ENCODE results near the gene SMARCC2. TPM values are rescaled to one million over a fixed set of nuclear protein-coding genes. Genes with fewer than 3 reads are reported as not detected.

Gene SMARCC2
- total and polyA plus RNA-seq, 9 of the 15 experiments (the other 6 are each of a cell fraction or from before 2014, with no cell fraction given) = 11.9 to 86.0 (median 36.6) TPM

DNA sequence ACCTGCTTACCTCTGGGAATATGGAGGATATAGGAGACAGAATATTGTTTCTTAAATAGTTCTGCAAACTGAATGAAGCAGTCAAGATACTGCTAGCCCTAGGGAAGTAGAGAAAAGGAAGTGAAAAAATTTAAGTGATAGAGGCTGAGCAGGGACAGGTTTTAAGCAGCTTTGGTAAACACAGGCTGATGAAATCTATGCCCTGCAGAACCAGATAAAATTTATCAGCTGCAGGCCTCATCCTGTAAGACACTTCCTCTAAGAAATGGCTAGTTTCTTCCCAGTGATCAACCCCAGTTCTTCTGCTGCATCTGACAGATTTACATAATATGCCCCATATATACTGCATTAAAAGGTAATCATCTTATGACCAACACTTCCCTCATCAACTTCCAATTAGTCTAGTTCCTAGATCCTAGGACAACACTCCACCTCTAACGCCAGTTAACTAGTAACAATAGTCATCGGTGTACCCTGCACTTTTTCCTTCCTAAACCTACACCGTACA lies 62.5 kb downstream of the SMARCC2 start (continued):
- TF ChIP-seq TFAM (CRISPR knock-in tag; conservative IDR thresholded peaks at IDR 0.05) (no peak), ZNF143 (CRISPR knock-in tag; IDR thresholded peaks at IDR 0.05) (no peak), ZBTB7A (IDR thresholded peaks at IDR 0.05; ENCODE audit: borderline replicate concordance, control insufficient read depth, low read depth, low read length) (no peak)
- TF ChIP-seq, protein P1, sequence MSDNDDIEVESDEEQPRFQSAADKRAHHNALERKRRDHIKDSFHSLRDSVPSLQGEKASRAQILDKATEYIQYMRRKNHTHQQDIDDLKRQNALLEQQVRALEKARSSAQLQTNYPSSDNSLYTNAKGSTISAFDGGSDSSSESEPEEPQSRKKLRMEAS (CRISPR knock-in tag; IDR thresholded peaks at IDR 0.05) = no peak

GRCh38 chr12:56124133-56124532 lies 65.2 kb downstream of the SMARCC2 start:
- peaks cover 5% of the 10 kb centered on the region; the same call in 1 of the 2 replicates for H4K20me1 ChIP-seq (replicated peaks; ENCODE audit: control insufficient read depth, insufficient read depth, low read length)
- BruUV-seq (replicated peaks) = no TSS peak
- peak overlapping the region; percentile 36; the same call in 1 of the 2 replicates for H3K4me2 ChIP-seq (ENCODE audit: insufficient read depth, low read length)
- peak in 1 of 4 experiments; percentile 65 for DNase-seq (ENCODE audit: extremely low read depth in 1 of 4, low spot score in 3 of 4)
- H3K9ac ChIP-seq (ENCODE audit: insufficient read depth in 1 of 2, low read depth in 2 of 2, low read length in 2 of 2) = peak overlapping the region; percentile 17 to 45; a peak in 2 of 4 replicates
- H3K4me3 ChIP-seq = no peak overlapping the region
- no peaks in the 10 kb centered on the region for H3K9me3 ChIP-seq (replicated peaks; ENCODE audit: control insufficient read depth, insufficient read depth, low read depth, low read length)
- CTCF ChIA-PET (ENCODE audit: low intra/inter-chr PET ratio) = no interaction called here
- H3K36me3 ChIP-seq (ENCODE audit: control insufficient read depth, insufficient read depth, low read length) = peaks cover 16% of the 10 kb centered on the region; the same call in 2 of the 3 replicates
- H3K4me1 ChIP-seq (replicated peaks in 1 of 2; ENCODE audit: control insufficient read depth in 2 of 2, insufficient read depth in 2 of 2, low read length in 2 of 2) = peaks cover 24 to 48% of the 10 kb centered on the region in 2 experiments
- H3K27me3 ChIP-seq (ENCODE audit: control insufficient read depth in 2 of 2, insufficient read depth in 2 of 2, low read length in 2 of 2) = no peaks in the 10 kb centered on the region
- FAIRE-seq = no peak
- WGBS (ENCODE audit: insufficient coverage, low coverage, missing lambda C conversion rate) = 2% methylated on average over 4 of the region's 4 CpGs
- peaks cover 20% of the 10 kb centered on the region for H3K79me2 ChIP-seq (ENCODE audit: control insufficient read depth, insufficient read depth, low read length)
- no peak for ATAC-seq
- in situ Hi-C loops (cut with MboI) = loop anchor here (10.0 kb wide), 1 partner anchor 341 kb away; the partner anchor contains the start of gene SPRYD4
- no peaks in the 10 kb centered on the region for H3K9me1 ChIP-seq (ENCODE audit: control insufficient read depth, insufficient read depth, low read length)
- H3K27ac ChIP-seq (ENCODE audit: extremely low read depth, low read depth, low read length) = peak overlapping the region; percentile 41
- intact Hi-C loops (cut with micrococcal nuclease) = no loop called here
- POLR2A ChIA-PET = interaction anchor here (0.6 to 1.8 kb wide), 7 partner anchors 19 to 337 kb away, joined by 3 to 7 read pairs (median 3); partner anchors contain the start of genes RNF41 and SMARCC2
- H2AFZ ChIP-seq (ENCODE audit: low read depth, low read length) = no peak overlapping the region
- no peak for TF ChIP-seq SREBF2 (CRISPR knock-in tag; IDR thresholded peaks at IDR 0.05)
- no peak for TF ChIP-seq ZNF584 (CRISPR knock-in tag; IDR thresholded peaks at IDR 0.05; ENCODE audit: low read depth)
- TF ChIP-seq NFIC (IDR thresholded peaks at IDR 0.05) = no peak
- no peak for TF ChIP-seq ZNF707 (CRISPR knock-in tag; conservative IDR thresholded peaks at IDR 0.05)
- TF ChIP-seq HMBOX1 (IDR thresholded peaks at IDR 0.05) = peak; percentile 57
- no peak for TF ChIP-seq TCF3 (CRISPR knock-in tag; IDR thresholded peaks at IDR 0.05)
- TF ChIP-seq RFX5 (IDR thresholded peaks at IDR 0.05; ENCODE audit: low read depth, low read length) = no peak
- no peak for TF ChIP-seq ZC3H4 (CRISPR knock-in tag; IDR thresholded peaks at IDR 0.05; ENCODE audit: borderline replicate concordance)
- peak; percentile 40; the same call in 1 of the 2 replicates for TF ChIP-seq TEAD4 (IDR thresholded peaks at IDR 0.05; ENCODE audit: low read length)
- no peak for TF ChIP-seq TEAD4 (CRISPR knock-in tag; IDR thresholded peaks at IDR 0.05; ENCODE audit: borderline replicate concordance)
- TF ChIP-seq ZEB2 (IDR thresholded peaks at IDR 0.05) = peak; percentile 73; the same call in 1 of the 2 replicates
- peak; percentile 29; the same call in 1 of the 2 replicates for TF ChIP-seq EP300 (IDR thresholded peaks at IDR 0.05; ENCODE audit: low read length)
- TF ChIP-seq, protein P2, sequence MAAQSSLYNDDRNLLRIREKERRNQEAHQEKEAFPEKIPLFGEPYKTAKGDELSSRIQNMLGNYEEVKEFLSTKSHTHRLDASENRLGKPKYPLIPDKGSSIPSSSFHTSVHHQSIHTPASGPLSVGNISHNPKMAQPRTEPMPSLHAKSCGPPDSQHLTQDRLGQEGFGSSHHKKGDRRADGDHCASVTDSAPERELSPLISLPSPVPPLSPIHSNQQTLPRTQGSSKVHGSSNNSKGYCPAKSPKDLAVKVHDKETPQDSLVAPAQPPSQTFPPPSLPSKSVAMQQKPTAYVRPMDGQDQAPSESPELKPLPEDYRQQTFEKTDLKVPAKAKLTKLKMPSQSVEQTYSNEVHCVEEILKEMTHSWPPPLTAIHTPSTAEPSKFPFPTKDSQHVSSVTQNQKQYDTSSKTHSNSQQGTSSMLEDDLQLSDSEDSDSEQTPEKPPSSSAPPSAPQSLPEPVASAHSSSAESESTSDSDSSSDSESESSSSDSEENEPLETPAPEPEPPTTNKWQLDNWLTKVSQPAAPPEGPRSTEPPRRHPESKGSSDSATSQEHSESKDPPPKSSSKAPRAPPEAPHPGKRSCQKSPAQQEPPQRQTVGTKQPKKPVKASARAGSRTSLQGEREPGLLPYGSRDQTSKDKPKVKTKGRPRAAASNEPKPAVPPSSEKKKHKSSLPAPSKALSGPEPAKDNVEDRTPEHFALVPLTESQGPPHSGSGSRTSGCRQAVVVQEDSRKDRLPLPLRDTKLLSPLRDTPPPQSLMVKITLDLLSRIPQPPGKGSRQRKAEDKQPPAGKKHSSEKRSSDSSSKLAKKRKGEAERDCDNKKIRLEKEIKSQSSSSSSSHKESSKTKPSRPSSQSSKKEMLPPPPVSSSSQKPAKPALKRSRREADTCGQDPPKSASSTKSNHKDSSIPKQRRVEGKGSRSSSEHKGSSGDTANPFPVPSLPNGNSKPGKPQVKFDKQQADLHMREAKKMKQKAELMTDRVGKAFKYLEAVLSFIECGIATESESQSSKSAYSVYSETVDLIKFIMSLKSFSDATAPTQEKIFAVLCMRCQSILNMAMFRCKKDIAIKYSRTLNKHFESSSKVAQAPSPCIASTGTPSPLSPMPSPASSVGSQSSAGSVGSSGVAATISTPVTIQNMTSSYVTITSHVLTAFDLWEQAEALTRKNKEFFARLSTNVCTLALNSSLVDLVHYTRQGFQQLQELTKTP (IDR thresholded peaks at IDR 0.05; ENCODE audit: low read depth in 1 of 2, partially characterized antibody in 2 of 2) = no peak

All from K562 (cell line).